HepG2 (cell line): Measurements from ENCODE around the gene PDLIM5. TPM values are rescaled to one million over a fixed set of nuclear protein-coding genes. Genes with fewer than 3 reads are reported as not detected.

Experiments
- ATAC-seq: fragments of 200-7000 bp; cut with Tn5 transposase; 3 replicates; pipeline ENCODE4 v1.9.1; 2020; ENCODE audit warnings: mild to moderate bottlenecking, moderate library complexity
- BruUV-seq: library from RNA; stranded (reverse); fragments of 400-500 nt; replicated peaks from 2 replicates; lab custom pipeline; 2021; lab: Mats Ljungman, UMichigan
- CTCF ChIA-PET: fragments of 300-600 bp; formaldehyde crosslinking; extraction: SDS; loops from one replicate; lab custom pipeline; 2021; ENCODE audit warnings: low total read pairs, inconsistent platforms, low intra/inter-chr PET ratio; lab: Yijun Ruan, JAX
- POLR2A ChIA-PET: fragments of 350-600 bp; sonication (Branson Sonifier 250); formaldehyde crosslinking; loops from one replicate; lab custom pipeline; 2020; ENCODE audit warnings: antibody characterized with exemption, inconsistent platforms; lab: Yijun Ruan, JAX
- DNase-seq: peaks from one replicate; pipeline ENCODE4 v3.0.0-alpha.2; 2015; ENCODE audit warnings: low spot score
- FAIRE-seq: peaks from 3 replicates; lab custom pipeline; 2011; peaks lifted over from hg19 to GRCh38; lab: Jason Lieb, UNC
- H2AFZ ChIP-seq: one replicate; pipeline ENCODE4 v1.6.1; 2011; ENCODE audit warnings: low read length, inconsistent platforms
- H3K27ac ChIP-seq: fragments of 300-600 bp; 3 replicates; pipeline ENCODE4 v1.8.0; 2011; ENCODE audit warnings: mixed run types, mild to moderate bottlenecking, mixed read lengths, low read length, inconsistent platforms; ENCODE audit not compliant: insufficient read depth; ENCODE audit errors: extremely low read length
- H3K27me3 ChIP-seq, 2 experiments: fragments of 200-600 bp in 1 of 2; 2 replicates in 1 of 2; 3 replicates in 1 of 2; pipeline versions ENCODE4 v1.6.0 to v1.8.0; 2011; ENCODE audit warnings: low read length in 2 of 2, mild to moderate bottlenecking in 2 of 2, moderate library complexity in 2 of 2, inconsistent platforms in 1 of 2; ENCODE audit not compliant: insufficient read depth in 2 of 2, control insufficient read depth in 1 of 2
- H3K36me3 ChIP-seq, 2 experiments: fragments of 200-600 bp in 1 of 2; replicated peaks in 1 of 2; 2 replicates in 1 of 2; 3 replicates in 1 of 2; pipeline versions ENCODE4 v1.5.1 to v1.8.0; 2011; ENCODE audit warnings: low read length in 2 of 2, inconsistent platforms in 1 of 2; ENCODE audit not compliant: insufficient read depth in 2 of 2, control insufficient read depth in 1 of 2
- H3K4me1 ChIP-seq: 2 replicates; pipeline ENCODE4 v1.5.1; 2012; ENCODE audit warnings: low read length, inconsistent platforms; ENCODE audit not compliant: insufficient read depth
- H3K4me2 ChIP-seq: 2 replicates; pipeline ENCODE4 v1.6.0; 2011; ENCODE audit warnings: low read depth, low read length, inconsistent platforms
- H3K4me3 ChIP-seq, 3 experiments: fragments of 200-600 bp in 1 of 3; sonication (generic), shearing (Covaris generic) in 1 of 3; replicated peaks in 1 of 3; 2 replicates each; pipeline ENCODE4 v1.5.1; 2011 to 2016; ENCODE audit warnings: low read length in 3 of 3, inconsistent platforms in 2 of 3, low read depth in 2 of 3, mild to moderate bottlenecking in 2 of 3, control low read depth in 1 of 3, mixed read lengths in 1 of 3; ENCODE audit not compliant: insufficient read depth in 1 of 3
- H3K79me2 ChIP-seq: one replicate; pipeline ENCODE4 v1.6.1; 2011; ENCODE audit warnings: low read length, inconsistent platforms; ENCODE audit not compliant: insufficient read depth
- H3K9ac ChIP-seq: 2 replicates; pipeline ENCODE4 v1.6.0; 2011; ENCODE audit warnings: mild to moderate bottlenecking, low read depth, low read length, inconsistent platforms; ENCODE audit not compliant: insufficient read depth
- H3K9me3 ChIP-seq: 2 replicates; pipeline ENCODE4 v1.5.1; 2012; ENCODE audit warnings: mild to moderate bottlenecking, low read length
- H4K20me1 ChIP-seq: 2 replicates; pipeline ENCODE4 v1.6.0; 2011; ENCODE audit warnings: inconsistent platforms, mild to moderate bottlenecking, low read length, moderate library complexity; ENCODE audit not compliant: insufficient read depth
- ELF4 ChIP-seq: sonication (generic); formaldehyde crosslinking; IDR thresholded peaks from 2 replicates; pipeline ENCODE4 v1.5.0; 2020; ENCODE audit warnings: missing genetic modification reagents, mild to moderate bottlenecking, moderate library complexity, borderline replicate concordance
- MTA3 ChIP-seq: sonication (generic); formaldehyde crosslinking; IDR thresholded peaks from 2 replicates; pipeline ENCODE4 v1.4.0; 2020; ENCODE audit warnings: missing genetic modification reagents
- MXI1 ChIP-seq: IDR thresholded peaks from 3 replicates; pipeline ENCODE4 v1.6.1; 2012; ENCODE audit warnings: low read depth, low read length, inconsistent platforms, borderline replicate concordance
- NBN ChIP-seq: fragments of 450-650 bp; conservative IDR thresholded peaks from 2 replicates; pipeline ENCODE4 v1.6.1; 2017
- NCOA5 ChIP-seq: sonication (generic); formaldehyde crosslinking; IDR thresholded peaks from 2 replicates; pipeline ENCODE4 v1.4.0; 2020; ENCODE audit warnings: missing genetic modification reagents
- SMAD3 ChIP-seq: sonication (generic); formaldehyde crosslinking; IDR thresholded peaks from 2 replicates; pipeline ENCODE4 v1.4.0; 2020; ENCODE audit warnings: missing genetic modification reagents
- TOPORS ChIP-seq: sonication (generic); formaldehyde crosslinking; IDR thresholded peaks from 2 replicates; pipeline ENCODE4 v1.8.0; 2023; ENCODE audit warnings: mild to moderate bottlenecking, missing genetic modification reagents
- ZMYM2 ChIP-seq: sonication (generic); formaldehyde crosslinking; IDR thresholded peaks from 2 replicates; pipeline ENCODE4 v1.8.0; 2022; ENCODE audit warnings: mild to moderate bottlenecking, missing genetic modification reagents
- ZNF121 ChIP-seq: sonication (generic); formaldehyde crosslinking; IDR thresholded peaks from 2 replicates; pipeline ENCODE4 v1.5.0; 2020; ENCODE audit warnings: mild to moderate bottlenecking, missing genetic modification reagents
- ZNF124 ChIP-seq: sonication (generic); formaldehyde crosslinking; IDR thresholded peaks from 2 replicates; pipeline ENCODE4 v1.4.0; 2020; ENCODE audit warnings: missing genetic modification reagents
- ZNF460 ChIP-seq: sonication (generic); formaldehyde crosslinking; IDR thresholded peaks from 2 replicates; pipeline ENCODE4 v1.5.1; 2020; ENCODE audit warnings: missing genetic modification reagents, mild to moderate bottlenecking, borderline replicate concordance
- ZNF501 ChIP-seq: sonication (generic); formaldehyde crosslinking; IDR thresholded peaks from 2 replicates; pipeline ENCODE4 v1.5.1; 2020; ENCODE audit warnings: mild to moderate bottlenecking, moderate library complexity, missing genetic modification reagents
- WGBS: methylation state at CpG from one replicate; pipeline ENCODE4 v1.1.6; 2017; ENCODE audit warnings: low lambda C conversion rate; 5-methylcytosine and 5-hydroxymethylcytosine counted together
- in situ Hi-C: cut with HindIII; loops from 2 replicates; pipeline ENCODE4 v1.10.0; 2017; ENCODE audit warnings: low pct_unique_long_range_greater_than_20kb; ENCODE audit not compliant: extremely low pct_ligation_motif_present
- intact Hi-C: fragments of 100-400 bp; cut with micrococcal nuclease; formaldehyde crosslinking; loops from one replicate; pipeline ENCODE4 v1.10.0; 2022; ENCODE audit not compliant: unreplicated experiment
- polyA plus RNA-seq, 8 experiments: library from polyadenylated mRNA; depleted of rRNA in 3 of 8; stranded (reverse) in 7 of 8; unstranded in 1 of 8; fragments of >200 nt; fragmentation: Illumina TruSeq in 4 of 8; extraction: Trizol in 4 of 8; gene quantifications; 2 replicates each; pipeline versions ENCODE4 v1.2.1 to v1.2.3, GENCODE V29; 2011 to 2016; ENCODE audit warnings: low read depth in 4 of 8, missing spikeins in 1 of 8, mixed read lengths in 1 of 8; ENCODE audit not compliant: insufficient read depth in 1 of 8
- total RNA-seq, 5 experiments: library from RNA; depleted of rRNA; stranded (reverse); fragments of >200 nt; fragmentation: Illumina TruSeq; extraction: Trizol; gene quantifications; 2 replicates each; pipeline ENCODE4 v1.2.3, GENCODE V29; 2016; ENCODE audit warnings: low read depth in 1 of 5

The PDLIM5 gene
- total and polyA plus RNA-seq, 2 of the 13 experiments (the other 11 are each of a cell fraction or from before 2014, with no cell fraction given), result 52.8 to 119 TPM

DNA sequence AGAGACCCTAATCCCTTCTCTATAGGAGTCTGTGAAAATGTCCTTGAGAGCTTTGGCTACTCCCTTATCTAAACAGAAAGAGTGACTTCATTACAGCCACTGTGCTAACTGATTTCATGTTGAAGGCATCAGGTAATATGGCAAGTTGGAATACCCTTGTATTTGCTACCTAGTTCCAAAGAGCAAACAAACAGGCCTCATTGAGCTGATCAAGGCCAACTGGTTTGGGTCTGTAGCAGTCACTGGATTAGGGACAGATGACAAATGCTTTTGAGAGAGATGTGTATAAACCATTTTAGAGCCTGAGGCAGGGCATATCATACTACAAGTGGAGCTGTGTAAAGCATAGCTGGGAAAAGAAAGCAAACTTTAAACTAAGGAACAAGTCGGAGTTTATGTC lies 22.9 kb upstream of the PDLIM5 start (continued):
- no peak for TF ChIP-seq NBN
- TF ChIP-seq ZNF124 (CRISPR knock-in tag), result no peak
- no peak for TF ChIP-seq MXI1
- no peak for TF ChIP-seq NCOA5 (CRISPR knock-in tag)
- no peak for TF ChIP-seq ZNF501 (CRISPR knock-in tag)
- TF ChIP-seq, all 625 proteins: peak for 130

DNA sequence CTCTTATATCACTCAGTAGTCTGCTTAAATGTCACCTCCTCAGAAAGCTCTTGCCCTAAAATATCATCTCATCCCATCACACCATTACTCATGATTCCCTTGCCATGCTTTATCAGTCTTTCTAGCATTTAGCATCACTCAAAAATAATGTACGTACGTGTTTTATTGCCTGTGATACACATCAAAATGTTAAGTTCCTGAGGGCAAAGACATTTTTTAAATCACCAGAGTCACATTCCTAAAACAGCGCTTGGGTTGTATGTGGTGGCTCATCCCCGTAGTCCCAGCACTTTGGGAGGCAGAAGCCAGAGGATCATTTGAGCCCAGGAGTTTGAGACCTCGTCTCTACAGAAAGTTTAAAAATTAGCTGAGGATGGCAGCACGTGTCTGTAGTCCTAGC lies 21.3 kb upstream of the PDLIM5 start:
- ATAC-seq, result no peak
- TF ChIP-seq MTA3 (CRISPR knock-in tag), result no peak
- 0 out of 2 replicates have a peak, but pooled peaks have one; percentile 32 for TF ChIP-seq TOPORS (CRISPR knock-in tag)
- no peak for DNase-seq
- no peak overlapping the region for H3K9ac ChIP-seq
- H3K4me2 ChIP-seq, result no peak overlapping the region
- CTCF ChIA-PET, result no interaction called here
- FAIRE-seq, result no peak
- in situ Hi-C loops (no loop called here), intact Hi-C loops (no loop called here)
- POLR2A ChIA-PET, result interaction anchor here (0.6 to 3.4 kb wide), 2 partner anchors 8 to 21 kb away, joined by 3 to 34 read pairs; partner anchors contain the start of gene PDLIM5
- no peaks in the 10 kb centered on the region for H4K20me1 ChIP-seq
- peaks cover 22% of the 10 kb centered on the region for H3K9me3 ChIP-seq
- WGBS, result 74% methylated on average over 6 of the region's 6 CpGs
- no peak overlapping the region for H2AFZ ChIP-seq
- H3K27ac ChIP-seq, result no peak overlapping the region
- H3K79me2 ChIP-seq, result no peaks in the 10 kb centered on the region
- no peaks in the 10 kb centered on the region for H3K27me3 ChIP-seq
- no peak overlapping the region for H3K4me3 ChIP-seq
- BruUV-seq, result no TSS peak
- peaks cover 39% of the 10 kb centered on the region for H3K4me1 ChIP-seq
- no peaks in the 10 kb centered on the region for H3K36me3 ChIP-seq

GRCh38 chr4:94431388-94431787 lies 20.4 kb upstream of the PDLIM5 start:
- H3K27ac ChIP-seq, result no peak overlapping the region
- POLR2A ChIA-PET, result interaction anchor here (3.4 kb wide), 1 partner anchor 20 kb away, joined by 34 read pairs; the partner anchor contains the start of gene PDLIM5
- ATAC-seq (no peak), DNase-seq (no peak), FAIRE-seq (no peak)
- no peak overlapping the region for H3K9ac ChIP-seq
- H3K4me1 ChIP-seq, result peaks cover 32% of the 10 kb centered on the region
- H3K36me3 ChIP-seq, result no peaks in the 10 kb centered on the region
- no peak overlapping the region for H2AFZ ChIP-seq
- peaks cover 14% of the 10 kb centered on the region for H3K9me3 ChIP-seq
- in situ Hi-C loops, result no loop called here
- H3K4me2 ChIP-seq, result no peak overlapping the region
- no peaks in the 10 kb centered on the region for H3K27me3 ChIP-seq
- intact Hi-C loops, result no loop called here
- CTCF ChIA-PET, result no interaction called here
- no peak overlapping the region for H3K4me3 ChIP-seq
- BruUV-seq, result no TSS peak
- no peak for TF ChIP-seq ELF4 (CRISPR knock-in tag)
- TF ChIP-seq ZNF121, result peak; percentile 82; the same call in 1 of the 2 replicates
- no peak for TF ChIP-seq ZMYM2 (CRISPR knock-in tag)
- no peak for TF ChIP-seq SMAD3 (CRISPR knock-in tag)
- peak; percentile 74 for TF ChIP-seq ZNF460 (CRISPR knock-in tag)
- WGBS, result 93% methylated on average over 3 of the region's 3 CpGs
- H3K79me2 ChIP-seq, result no peaks in the 10 kb centered on the region
- no peaks in the 10 kb centered on the region for H4K20me1 ChIP-seq
